ENCODE data around the gene MSI2. TPM values are rescaled to one million over a fixed set of nuclear protein-coding genes. Genes with fewer than 3 reads are reported as not detected.

MSI2 gene
- polyA plus RNA-seq, 3 donors = 7.4 to 10.7 (median 7.5) TPM

DNA sequence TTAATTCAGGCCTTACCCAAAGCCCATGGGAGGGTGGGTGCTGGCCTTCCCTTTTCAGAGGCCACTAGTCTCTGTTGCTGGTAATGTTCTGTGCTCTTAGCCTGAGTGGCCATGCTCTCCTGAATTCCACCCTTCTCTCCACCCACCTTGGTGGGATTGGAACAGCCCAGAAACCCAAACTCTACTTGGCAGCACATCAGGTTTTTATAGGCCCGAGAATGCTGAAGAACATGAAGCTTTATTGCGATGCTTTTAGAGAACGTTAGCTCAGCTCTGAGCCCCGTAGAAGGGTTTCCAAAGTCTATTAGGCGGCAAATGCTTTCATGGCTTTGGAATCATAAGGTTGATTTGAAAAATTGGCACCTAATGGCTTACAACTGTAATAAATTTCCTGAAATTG, 209.3 kb downstream of the MSI2 start:
- no peak overlapping the region for H3K27ac ChIP-seq (ENCODE audit: low read depth, low read length)
- WGBS, 3 donors = 81 to 86% (median 84%) methylated on average over 5 of the region's 5 CpGs

DNA sequence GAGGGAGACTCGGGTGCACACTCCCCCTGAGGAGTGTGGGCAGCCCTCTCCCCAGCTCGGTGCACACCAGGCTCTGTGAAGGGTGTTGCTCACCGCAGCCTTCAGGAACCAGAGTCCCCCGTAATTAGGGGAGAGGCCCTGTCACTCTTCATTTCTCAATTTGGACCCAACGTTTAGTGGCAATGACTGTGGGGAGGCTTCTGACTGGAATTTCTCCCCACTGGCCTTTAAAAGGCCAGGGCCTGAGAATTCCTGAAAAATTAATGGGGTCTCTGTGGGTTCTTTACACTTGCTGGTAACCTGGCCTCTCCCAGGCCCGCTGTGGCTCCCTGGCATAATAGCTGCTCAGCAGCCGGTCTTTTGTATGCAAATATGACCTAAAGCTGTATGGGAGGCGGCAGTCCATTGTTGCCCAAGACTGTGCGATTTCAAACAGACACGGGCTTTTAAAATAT, 209.7 kb downstream of the MSI2 start:
- H3K27ac ChIP-seq (ENCODE audit: low read depth, low read length) = no peak overlapping the region
- 56 to 76% (median 60%) methylated on average over 10 of the region's 10 CpGs for WGBS, 3 donors

DNA sequence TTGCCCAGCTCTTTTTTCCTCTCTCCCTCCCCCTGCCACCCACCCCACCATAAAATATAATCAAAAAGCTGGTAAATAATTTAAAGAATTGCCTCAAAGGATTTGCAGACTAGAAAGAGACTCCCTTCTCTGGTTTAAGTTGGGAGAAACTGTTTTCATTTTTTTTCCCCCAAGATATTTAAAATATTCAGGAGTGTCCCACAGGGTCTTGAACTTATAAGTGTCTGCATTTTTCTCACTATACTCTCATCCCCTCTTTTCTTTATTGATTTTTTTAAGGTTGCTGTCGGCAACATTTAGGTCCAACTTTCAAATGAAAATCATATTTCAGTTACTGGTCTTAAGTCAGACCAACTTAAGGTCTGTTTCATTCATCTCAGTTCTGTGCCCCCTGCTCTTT, 210.2 kb downstream of the MSI2 start:
- WGBS, 3 donors = 85 to 90% (median 88%) methylated on average over 1 of the region's 1 CpG

DNA sequence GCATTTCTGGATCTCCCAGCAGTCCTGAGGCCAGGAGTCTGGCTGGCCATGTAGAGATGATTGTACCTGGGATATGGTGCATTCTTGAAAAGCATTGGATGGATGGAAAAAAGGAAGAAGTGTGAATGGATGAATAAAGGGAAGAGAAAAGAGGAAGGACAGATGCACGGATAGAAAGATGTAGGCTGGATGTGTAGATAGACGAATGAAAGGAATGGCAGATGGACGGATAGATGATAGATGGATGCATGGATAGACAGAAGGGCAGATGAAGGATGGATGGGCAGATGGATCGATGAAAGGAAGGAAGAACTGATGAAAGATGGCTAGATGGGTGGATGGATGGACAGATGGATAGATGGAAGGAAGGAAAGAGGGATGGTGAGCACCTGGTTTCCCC, 210.9 kb downstream of the MSI2 start:
- no peak overlapping the region for H3K27ac ChIP-seq (ENCODE audit: low read depth, low read length)
- 84 to 92% (median 89%) methylated on average over 4 of the region's 4 CpGs for WGBS, 3 donors

More for the DNA sequence above, 210.2 kb downstream of the MSI2 start:
- H3K27ac ChIP-seq (ENCODE audit: low read depth, low read length) = no peak overlapping the region

DNA sequence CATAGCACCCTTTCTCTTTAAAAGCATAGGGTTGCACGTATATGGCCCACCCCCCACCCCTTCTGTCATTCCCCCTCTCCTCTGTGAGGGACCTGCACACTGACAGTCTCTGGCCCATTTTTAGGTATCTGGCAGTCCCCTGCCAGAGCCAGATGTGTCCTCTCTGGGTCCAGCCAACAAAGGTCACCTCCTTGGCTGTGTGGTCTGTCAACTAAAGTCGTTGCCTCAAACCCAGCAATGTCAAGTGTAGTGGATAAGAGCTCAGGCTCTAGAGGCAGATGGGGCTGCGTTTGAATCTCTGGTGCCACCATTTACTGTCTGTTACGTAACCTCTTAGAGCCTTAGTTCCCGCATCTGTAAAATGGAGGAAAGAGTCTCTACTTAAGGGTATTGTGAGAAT, 211.5 kb downstream of the MSI2 start:
- 91 to 98% (median 94%) methylated on average over 5 of the region's 5 CpGs for WGBS, 3 donors
- H3K27ac ChIP-seq (ENCODE audit: low read depth, low read length) = no peak overlapping the region

DNA sequence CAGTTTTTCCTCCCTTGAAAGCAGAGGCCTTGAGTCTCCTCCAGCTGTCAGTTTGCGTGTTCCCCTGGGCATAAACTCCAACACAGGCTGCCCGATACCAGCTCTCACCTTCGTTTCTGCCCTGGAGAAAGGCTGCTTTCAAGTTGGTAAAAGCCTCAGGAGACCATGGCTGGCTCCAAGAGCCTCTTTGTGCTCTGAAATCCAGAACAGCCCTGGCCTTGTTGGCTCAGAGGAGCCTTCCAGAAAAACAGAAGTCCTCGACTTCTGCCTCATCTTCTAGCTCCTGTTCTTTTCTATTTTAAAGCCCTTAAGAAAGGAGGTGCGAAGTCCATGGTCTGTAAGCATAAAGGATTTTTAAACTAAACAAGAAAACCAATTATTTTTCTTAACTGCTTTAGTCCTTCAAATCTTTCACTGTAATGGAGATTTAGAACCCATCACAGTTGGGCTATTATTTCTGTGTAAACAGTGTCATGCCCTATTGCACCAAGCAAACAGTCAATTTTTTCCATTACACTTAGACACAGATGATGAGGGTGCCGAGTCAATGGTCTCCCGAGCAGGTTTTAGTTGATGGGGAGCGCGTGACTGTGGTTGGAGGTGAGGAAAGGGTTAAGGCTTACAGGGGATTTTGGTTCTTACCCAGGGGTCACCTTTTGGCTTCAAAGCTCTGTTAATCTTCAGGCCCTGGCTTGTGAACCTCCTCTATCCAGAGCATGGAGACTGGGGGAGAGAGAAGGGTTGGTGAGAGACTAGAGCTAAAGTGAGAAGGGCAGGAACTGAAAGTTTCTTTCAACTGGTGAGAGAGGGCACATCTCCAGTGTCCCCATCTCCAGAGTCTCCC, 212.8 kb downstream of the MSI2 start:
- 91 to 93% (median 92%) methylated on average over 9 of the region's 9 CpGs for WGBS, 3 donors
- H3K27ac ChIP-seq (ENCODE audit: low read depth, low read length) = no peak overlapping the region

DNA sequence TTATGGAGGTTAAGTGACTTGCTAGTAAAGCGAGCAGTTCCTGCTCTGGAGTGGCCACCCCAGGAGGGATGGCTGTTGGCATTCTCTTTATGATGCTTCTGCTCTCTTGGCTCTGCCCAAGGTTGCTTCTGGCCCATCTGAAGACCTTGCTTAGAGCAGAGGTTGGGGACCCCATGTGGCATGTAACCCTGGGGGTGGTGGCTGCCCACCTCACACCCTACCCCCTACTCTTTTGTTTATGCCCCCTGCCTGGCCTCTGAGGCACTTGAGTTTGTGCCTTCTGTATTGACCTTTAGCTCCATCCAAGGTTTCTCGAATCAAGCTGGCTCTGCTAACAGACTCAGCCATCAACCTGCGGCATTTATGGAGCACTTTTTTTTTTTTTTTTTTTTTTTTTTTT, 214.6 kb downstream of the MSI2 start:
- H3K27ac ChIP-seq (ENCODE audit: low read depth, low read length) = no peak overlapping the region
- 95 to 98% (median 95%) methylated on average over 3 of the region's 3 CpGs for WGBS, 3 donors

DNA sequence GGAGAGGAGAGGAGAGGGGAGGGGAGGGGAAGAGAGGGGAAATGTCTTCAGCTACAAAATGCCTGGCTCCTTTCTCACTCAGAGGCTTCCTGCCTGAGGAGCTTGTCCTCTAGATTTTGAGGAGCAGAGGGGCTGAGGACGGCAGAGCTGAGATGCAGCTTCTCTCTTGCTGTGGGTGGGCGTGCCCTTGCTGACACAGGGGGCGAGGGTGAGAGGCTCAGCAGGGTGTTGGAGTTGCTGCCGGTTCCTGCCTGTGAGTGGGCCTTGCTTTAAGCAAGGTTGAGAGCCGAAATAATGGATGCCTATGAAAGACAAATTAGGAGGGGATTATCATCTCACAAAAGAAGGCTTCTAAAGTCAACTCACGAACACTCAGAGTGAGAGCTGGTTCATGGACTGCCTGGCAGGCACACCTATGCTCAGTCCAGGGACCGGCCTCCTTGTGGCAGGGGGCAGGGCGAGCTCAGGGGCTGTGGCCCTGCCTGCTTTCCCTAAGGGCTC, 215.6 kb downstream of the MSI2 start:
- WGBS, 3 donors = 87 to 90% (median 90%) methylated on average over 8 of the region's 8 CpGs
- H3K27ac ChIP-seq (ENCODE audit: low read depth, low read length) = no peak overlapping the region

DNA sequence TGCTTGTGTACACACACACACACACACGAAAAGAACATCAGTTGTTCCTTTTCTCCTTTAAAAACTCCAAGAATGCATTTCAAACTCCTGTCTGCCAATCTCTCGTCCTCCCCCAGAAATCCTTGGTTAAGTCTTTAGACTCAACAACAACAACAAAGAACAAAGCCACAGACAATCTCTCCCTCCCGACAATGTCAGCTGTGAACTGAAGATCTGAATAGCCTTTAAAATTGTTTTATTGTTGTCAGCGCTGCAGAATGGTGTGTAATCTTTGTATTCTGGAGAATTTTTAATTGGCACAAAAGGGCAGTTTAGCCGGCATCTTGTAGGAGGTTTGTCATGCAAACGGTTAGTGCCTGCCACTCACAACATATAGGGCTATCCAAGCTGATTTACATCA, 219.5 kb downstream of the MSI2 start:
- no peak overlapping the region for H3K27ac ChIP-seq (ENCODE audit: low read depth, low read length)
- WGBS, 3 donors = 88 to 92% (median 90%) methylated on average over 6 of the region's 6 CpGs

DNA sequence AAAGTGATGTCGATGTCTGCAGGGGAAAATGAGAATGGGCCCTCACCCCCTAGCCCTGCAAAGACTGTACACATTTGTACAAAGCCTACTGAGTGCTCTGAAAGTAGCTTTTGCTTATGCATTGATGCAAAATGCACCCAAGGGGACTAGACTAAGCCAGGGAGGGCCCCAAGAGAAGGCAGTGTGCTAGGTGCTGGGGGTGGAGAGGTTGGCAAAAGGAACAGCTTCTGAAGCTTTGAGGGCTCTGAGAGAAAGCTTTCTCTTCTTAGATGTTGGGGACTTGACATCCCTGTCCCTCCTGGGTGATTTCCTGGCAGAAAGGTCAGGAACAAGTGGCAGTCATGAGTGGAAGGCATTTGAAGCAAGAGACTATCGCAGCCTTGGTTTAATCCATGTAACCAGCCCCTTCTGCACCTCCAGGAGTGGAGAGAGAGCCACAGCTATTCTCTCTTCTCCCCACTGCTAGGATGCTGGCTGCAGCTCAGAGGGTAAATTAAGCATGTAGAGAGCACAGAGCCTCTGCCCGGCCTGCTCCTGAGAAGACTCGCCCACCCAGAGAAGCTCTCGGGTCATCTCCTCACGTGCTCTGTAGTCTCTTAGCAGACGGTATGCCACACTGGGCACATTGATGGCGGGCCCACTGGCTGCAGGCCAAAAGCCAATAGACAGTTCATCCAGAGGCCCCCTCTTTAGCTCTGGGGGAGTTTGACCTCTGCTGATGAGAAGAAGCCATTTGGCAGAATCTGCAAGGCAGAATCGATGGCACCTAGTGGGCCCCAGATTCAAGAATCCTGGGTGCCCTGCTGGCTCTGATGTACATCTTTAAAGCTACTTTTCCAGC, 221.4 kb downstream of the MSI2 start:
- no peak overlapping the region for H3K27ac ChIP-seq (ENCODE audit: low read depth, low read length)
- WGBS, 3 donors = 76 to 85% (median 85%) methylated on average over 9 of the region's 9 CpGs

DNA sequence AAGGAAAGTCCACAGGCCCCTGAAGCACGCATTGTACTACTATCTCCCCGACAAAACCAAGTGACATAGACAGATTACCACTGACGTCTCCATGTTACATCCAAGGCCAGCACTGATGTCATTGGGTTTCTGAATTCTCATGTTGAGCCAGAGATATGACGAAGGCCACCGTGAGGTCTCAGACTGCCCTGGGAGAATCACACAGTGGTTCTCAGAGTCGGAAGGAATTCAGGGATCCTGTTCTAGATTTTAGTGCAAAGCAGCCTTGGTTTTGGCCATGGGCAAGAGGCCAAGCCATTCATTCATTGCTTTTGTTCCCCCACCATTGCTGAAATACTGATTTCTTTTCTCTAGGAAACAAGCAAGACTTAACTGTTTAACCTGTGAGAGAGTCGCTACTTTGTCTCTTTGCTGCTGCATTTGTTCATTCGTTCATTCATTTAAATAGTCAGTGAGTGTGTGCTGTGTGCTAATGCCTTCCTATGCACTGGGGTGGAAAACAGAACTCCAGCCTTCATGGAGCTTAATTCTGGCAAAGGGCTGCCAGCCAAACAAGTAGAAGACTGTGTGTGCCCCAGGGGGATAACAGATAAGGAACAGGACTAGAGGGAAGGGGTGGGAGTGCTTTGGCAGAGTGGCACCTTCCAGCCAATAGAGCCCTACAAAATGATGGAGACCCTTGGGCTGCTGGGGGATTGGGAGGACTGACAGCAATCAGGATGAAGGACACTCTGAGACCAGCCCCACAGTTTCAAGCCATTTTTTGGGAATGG, 222.3 kb downstream of the MSI2 start:
- WGBS, 3 donors = 59 to 67% (median 63%) methylated on average over 8 of the region's 8 CpGs
- H3K27ac ChIP-seq (ENCODE audit: low read depth, low read length) = no peak overlapping the region

DNA sequence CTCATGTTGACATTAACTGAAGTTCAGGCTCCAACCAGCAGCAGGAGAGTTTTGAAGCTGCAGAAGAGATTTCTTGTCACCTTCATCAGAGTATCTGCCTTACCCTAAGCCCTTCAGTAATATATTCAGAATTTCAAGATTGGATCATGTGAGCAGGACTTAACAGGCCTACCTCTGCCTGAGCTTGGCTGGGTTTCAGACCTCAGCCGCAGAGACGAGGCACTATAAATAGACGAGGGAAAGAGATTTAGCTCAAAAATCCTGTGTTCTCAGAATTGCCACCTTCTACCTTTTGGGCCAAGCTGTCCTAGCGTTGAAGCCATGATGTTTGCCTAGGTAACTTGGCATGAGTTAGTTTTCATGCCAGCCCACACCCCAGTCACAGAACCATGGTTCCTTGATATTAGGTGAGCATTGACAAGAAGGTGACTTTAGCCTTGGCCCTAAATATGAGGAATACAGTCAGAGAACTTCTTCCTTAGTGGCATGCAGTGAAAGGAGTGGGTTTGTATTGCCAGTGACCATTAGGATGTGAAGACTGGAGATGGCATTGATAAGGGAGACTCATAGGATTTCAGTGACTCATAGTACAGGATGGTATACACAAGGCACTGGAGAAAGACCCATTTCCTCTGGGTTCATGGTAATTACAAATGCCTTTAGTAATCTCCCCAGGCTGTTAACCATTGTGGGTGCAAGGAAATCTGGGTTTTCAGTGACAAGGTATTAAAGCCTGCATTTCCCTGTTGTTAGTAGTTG, 224.3 kb downstream of the MSI2 start:
- 65 to 69% (median 68%) methylated on average over 4 of the region's 4 CpGs for WGBS, 3 donors
- H3K27ac ChIP-seq (ENCODE audit: low read depth, low read length) = no peak overlapping the region

DNA sequence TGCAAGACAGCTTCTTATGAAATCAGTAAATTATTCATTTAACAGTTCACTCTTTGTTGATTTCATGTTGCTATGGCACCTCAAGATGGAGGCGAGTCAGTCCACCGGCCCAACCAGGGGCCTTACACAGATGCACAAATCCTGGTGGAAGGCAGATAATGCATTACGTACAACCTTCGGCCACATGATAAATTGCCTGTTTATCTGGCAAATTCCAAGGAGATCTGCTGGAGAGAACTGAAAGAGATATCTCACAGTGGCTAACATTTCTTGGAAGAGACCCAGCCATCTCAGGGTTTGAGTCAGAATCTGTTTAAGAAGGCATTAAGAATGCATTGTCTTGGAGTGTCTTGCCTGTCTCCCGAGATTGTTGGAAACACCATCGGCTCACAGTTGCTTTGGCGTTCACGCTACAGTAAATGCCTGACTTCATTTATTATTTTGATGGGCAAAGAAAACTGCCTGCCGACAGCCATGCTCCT, 225.6 kb downstream of the MSI2 start:
- 64 to 86% (median 70%) methylated on average over 9 of the region's 9 CpGs for WGBS, 3 donors
- no peak overlapping the region for H3K27ac ChIP-seq (ENCODE audit: low read depth, low read length)

DNA sequence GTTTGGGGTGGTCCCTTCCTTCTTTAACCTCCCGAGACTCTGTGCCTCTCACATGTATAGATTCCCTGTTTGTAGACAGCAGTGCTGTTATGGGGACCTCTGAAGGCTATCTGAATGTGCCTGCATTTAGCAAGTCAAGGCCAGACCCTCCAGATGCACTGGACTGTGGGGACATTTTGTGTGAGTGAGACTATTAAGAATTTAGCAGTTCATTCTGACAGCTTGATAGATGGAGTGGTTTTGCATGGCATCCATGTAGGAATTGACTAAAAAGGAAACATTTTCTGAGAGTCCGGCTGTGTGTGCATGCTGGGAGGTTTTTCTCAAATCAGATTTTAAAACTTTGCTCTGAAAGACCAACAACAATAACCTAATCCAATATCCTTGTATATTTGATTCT, 226.3 kb downstream of the MSI2 start:
- no peak overlapping the region for H3K27ac ChIP-seq (ENCODE audit: low read depth, low read length)
- whole genome bisulfite sequencing, 3 donors = 88 to 95% (median 93%) methylated on average over 2 of the region's 2 CpGs

DNA sequence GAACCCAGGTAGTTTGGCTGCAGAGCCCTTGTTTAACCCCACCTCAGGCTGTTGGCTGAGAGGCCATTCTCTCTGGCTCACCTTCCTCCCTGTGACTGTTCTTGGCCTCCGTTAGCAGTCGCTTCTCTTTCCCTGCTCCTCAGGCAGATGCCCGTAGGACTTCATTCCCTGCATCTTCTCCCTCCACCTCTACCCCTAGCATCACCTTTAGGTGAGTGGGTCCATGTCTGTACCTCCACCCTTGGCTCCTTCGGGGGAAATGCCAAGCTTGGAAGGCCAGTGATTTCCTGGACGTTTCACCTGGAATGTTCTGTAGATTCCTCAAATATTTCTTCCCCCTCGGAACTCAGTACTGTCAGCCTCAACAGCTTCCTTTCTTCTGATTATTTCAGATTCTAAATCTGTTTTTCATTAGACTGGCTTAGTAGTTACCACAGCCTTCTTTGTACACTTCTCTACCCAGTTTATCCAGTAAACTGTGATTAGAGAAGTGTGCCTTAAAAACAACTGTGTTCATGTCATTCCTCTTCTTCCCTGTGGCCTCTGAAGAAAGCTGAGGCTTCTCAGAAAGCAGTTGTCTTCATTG, 227.9 kb downstream of the MSI2 start:
- 85 to 89% (median 88%) methylated on average over 6 of the region's 6 CpGs for WGBS, 3 donors
- H3K27ac ChIP-seq (ENCODE audit: low read depth, low read length) = no peak overlapping the region

DNA sequence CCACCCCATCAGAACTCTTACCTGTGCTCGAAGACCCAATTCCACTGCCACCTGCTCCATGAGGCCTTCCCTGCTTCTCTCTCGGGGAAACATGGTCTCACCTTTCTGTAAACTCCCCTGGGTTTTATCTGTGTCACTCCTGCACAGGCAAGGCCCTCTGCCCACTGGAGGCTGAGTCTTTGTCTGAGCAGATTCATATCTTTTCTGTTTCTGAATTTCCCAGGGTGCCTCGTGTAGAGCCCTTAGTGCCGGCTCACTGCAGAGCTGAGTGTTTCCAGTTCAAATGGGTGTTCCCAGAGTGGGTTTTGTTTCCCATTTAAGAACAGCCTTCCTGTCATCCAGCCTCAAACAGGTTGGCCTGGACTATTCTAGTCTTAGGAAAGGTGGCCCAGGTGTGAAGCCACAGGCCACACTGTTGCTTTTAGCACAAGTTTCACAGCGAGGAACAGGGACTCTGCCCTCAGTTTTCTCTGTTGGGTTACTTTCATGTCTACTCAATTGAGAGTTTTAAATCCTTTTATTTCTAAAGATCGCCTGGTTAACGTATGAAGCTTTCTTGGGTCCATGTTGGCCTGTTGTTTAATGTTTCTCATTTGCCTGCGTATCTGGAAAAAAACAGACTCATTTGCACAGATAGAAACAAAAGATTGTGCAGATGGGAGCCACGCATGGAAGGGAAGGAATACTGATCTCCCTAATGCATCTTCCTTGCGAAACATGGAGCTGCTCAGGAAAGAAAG, 228.7 kb downstream of the MSI2 start:
- WGBS, 3 donors = 84 to 95% (median 88%) methylated on average over 10 of the region's 10 CpGs
- no peak overlapping the region for H3K27ac ChIP-seq (ENCODE audit: low read depth, low read length)

DNA sequence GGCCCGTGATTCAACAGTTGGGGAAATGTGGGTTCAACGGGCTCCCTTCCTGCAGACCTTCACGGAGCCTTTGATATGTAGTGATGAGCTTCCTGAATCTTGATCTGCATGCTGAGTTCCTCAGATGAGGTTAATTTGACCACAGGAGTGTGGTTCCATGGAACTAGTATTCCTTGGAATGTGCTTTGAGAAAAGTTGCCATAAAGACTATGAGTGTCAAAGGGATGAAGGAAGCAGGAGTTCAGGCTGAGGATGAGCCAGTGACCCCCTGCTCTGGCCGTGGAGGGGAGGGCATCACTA, 229.2 kb downstream of the MSI2 start:
- WGBS, 3 donors = 70 to 89% (median 73%) methylated on average over 4 of the region's 4 CpGs
- H3K27ac ChIP-seq (ENCODE audit: low read depth, low read length) = no peak overlapping the region
